Measurements from ENCODE around the gene NFE2. TPM values are rescaled to one million over a fixed set of nuclear protein-coding genes. Genes with fewer than 3 reads are reported as not detected.

The NFE2 gene
- total and polyA plus RNA-seq, 2 of the 8 experiments (the other 6 are each of a cell fraction or from before 2014, with no cell fraction given): 2.0 to 6.1 TPM

GRCh38 chr12:54337854-54338650 is 37.2 kb upstream of the NFE2 start:
- Histone ChIP-seq H4K20me1 (replicated peaks in 1 of 2; ENCODE audit: control insufficient read depth in 1 of 2, insufficient read depth in 2 of 2, low read length in 2 of 2) (peaks cover 2 to 5% of the 10 kb centered on the region in 2 experiments), H2BK20ac (ENCODE audit: low read length) (no peak overlapping the region), H2AFZ (ENCODE audit: low read length) (no peak overlapping the region), H3K9me3 (ENCODE audit: insufficient read depth in 2 of 2, low read depth in 1 of 2, low read length in 1 of 2) (no peaks in the 10 kb centered on the region), H4K5ac (ENCODE audit: insufficient read length, low read depth, low read length) (no peak overlapping the region), H3K79me2 (ENCODE audit: control insufficient read depth in 1 of 2, insufficient read depth in 2 of 2, low read length in 2 of 2) (no peaks in the 10 kb centered on the region; a peak in 1 of 4 replicates), H3K23ac (ENCODE audit: insufficient read length) (no peak overlapping the region), H2BK12ac (ENCODE audit: low read depth, low read length) (no peak overlapping the region), H2BK5ac (ENCODE audit: low read depth, low read length) (no peak overlapping the region), H3K18ac (ENCODE audit: extremely low read depth, low read length) (no peak overlapping the region), H3K56ac (replicated peaks; ENCODE audit: insufficient read length, low read depth, low read length) (no peak overlapping the region), H4K91ac (replicated peaks; ENCODE audit: insufficient read length, low read length) (no peak overlapping the region), H3K4me2 (ENCODE audit: insufficient read depth in 1 of 2, low read depth in 2 of 2, low read length in 2 of 2) (no peak overlapping the region), H2BK15ac (ENCODE audit: low read length) (no peak overlapping the region), H3K9ac (replicated peaks in 1 of 4; ENCODE audit: extremely low read depth in 1 of 4, low read depth in 3 of 4, low read length in 3 of 4) (no peak overlapping the region), H3K14ac (ENCODE audit: insufficient read length) (no peak overlapping the region), H4K8ac (ENCODE audit: extremely low read depth, insufficient read depth, low read length) (no peak overlapping the region), H3K23me2 (ENCODE audit: low read depth, low read length) (no peaks in the 10 kb centered on the region; the same call in 1 of the 2 replicates), H2AK5ac (ENCODE audit: low read depth, low read length) (no peak overlapping the region), H3K4me3 (ENCODE audit: extremely low read depth in 1 of 4, insufficient read depth in 2 of 4, low read depth in 3 of 4, low read length in 4 of 4) (no peak overlapping the region), H3K4me1 (replicated peaks in 1 of 4; ENCODE audit: control insufficient read depth in 3 of 4, insufficient read depth in 4 of 4, low read length in 3 of 4) (no peaks in the 10 kb centered on the region), H3K27ac (ENCODE audit: low read depth, low read length) (no peak overlapping the region), H3K4ac (replicated peaks; ENCODE audit: insufficient read length, low read depth, low read length) (no peak overlapping the region), H3K79me1 (ENCODE audit: low read depth, low read length) (peaks cover 3% of the 10 kb centered on the region; the same call in 1 of the 2 replicates), H3K27me3 (replicated peaks in 1 of 4; ENCODE audit: control insufficient read depth in 3 of 4, extremely low read depth in 1 of 4, insufficient read depth in 3 of 4, low read length in 3 of 4) (no peaks in the 10 kb centered on the region), H3K36me3 (ENCODE audit: control insufficient read depth in 2 of 4, insufficient read depth in 4 of 4, low read length in 3 of 4) (peaks cover 3 to 14% (median 9%) of the 10 kb centered on the region in 4 experiments; a peak in 5 of 8 replicates), H2BK120ac (replicated peaks; ENCODE audit: low read depth, low read length) (no peak overlapping the region)
- ChIA-PET CTCF (ENCODE audit: partially characterized antibody) (interaction anchor here (0.6 to 34.6 kb wide), 23 partner anchors 6 to 124 kb away, joined by 3 to 618 read pairs (median 7); partner anchors contain the start of genes COPZ1 and NFE2), POLR2A (ENCODE audit: partially characterized antibody) (interaction anchor here (1.0 to 16.2 kb wide), 9 partner anchors 9 to 58 kb away, joined by 3 to 166 read pairs (median 18); partner anchors contain the start of genes CBX5, COPZ1 and HNRNPA1)
- FAIRE-seq (no peak), DNase-seq (ENCODE audit: low read depth in 1 of 2, low spot score in 2 of 2) (no peak)
- TF ChIP-seq HDAC6 (IDR thresholded peaks at IDR 0.05; ENCODE audit: low read depth, low read length): no peak
- TF ChIP-seq CREB1 (IDR thresholded peaks at IDR 0.05): no peak
- no peak for TF ChIP-seq MAX (IDR thresholded peaks at IDR 0.05)
- WGBS, 2 experiments (ENCODE audit: extremely low coverage in 1 of 2, insufficient coverage in 1 of 2, insufficient read length in 1 of 2, insufficient replicate concordance in 2 of 2, low coverage in 1 of 2, low lambda C conversion rate in 2 of 2, missing lambda C conversion rate in 1 of 2): 96% methylated on average over 3 of the region's 3 CpGs; no CpG with 5 or more reads in 1 of the 2 experiments

All from H1 (cell line).